HG02798 (cell line): Measurements from ENCODE around the gene CSMD2.
"Not testable (repeated sequence)": the region's sequence is repeated elsewhere in the genome, so short reads cannot be mapped to it uniquely, and the experiment has no call there.

ENCODE experiments used
- ATAC-seq: cut with Tn5 transposase; IDR thresholded peaks from one replicate; pipeline ENCODE4 v1.9.1; 2021; ENCODE audit warnings: mild to moderate bottlenecking; ENCODE audit not compliant: unreplicated experiment, poor library complexity

The CSMD2 gene

DNA sequence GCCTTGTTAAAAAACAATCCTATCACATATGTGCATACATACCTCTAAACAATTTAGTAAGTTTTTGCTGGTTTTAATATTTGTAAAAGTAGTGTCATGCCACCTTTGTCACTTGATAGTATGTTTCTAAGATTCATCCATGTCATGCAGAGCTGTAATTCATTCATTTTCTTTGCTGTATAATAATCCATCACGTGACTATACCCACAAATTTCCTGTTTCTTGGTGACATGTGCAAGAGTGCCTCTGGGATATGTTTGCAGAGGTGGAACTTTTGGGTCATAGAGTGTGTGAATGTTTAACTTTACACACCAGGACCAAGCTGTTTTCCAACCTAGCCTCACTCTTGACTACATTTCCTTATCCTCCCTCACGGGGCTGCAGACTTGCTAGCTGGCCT, 629.7 kb downstream of the CSMD2 start:
- ATAC-seq, result no peak

DNA sequence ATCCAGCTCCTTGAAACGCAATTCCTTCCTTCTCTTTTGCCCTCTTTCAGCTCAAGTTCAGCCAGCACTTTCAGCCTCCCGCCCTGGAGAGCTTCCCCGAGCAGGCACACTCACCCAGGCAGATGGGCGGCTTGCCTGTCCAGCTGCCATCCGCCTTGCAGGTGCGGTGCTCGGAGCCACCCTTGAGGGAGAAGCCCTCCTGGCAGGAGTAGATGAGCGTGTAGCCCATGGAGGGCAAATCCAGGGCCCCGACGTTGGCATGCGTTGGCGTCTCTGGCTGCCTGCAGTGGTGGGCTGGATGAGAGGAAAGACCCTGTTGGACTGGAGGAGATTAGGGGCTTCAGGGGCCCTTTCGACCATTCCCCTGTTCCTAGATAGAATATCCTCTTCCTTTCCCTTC, 632.1 kb downstream of the CSMD2 start:
- no peak for ATAC-seq

DNA sequence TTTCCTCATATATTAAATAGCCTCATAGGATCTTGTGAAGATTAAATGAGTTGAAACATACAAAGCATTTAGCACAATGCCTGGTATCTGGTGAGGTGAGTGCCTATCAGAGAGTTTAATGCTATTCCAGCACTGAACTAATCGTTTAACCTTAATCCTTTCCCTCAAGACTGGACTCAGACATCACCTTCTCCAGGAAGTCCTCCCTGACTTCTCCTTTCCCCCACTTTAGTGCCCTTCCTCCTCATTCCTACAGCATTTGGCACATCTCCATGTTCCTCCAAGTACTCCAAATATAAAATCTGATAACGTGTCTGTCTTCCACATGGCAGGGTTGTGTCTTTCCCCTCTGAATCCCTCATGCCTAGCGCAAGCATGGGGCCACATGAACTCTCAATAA, 632.8 kb downstream of the CSMD2 start:
- no peak for ATAC-seq

DNA sequence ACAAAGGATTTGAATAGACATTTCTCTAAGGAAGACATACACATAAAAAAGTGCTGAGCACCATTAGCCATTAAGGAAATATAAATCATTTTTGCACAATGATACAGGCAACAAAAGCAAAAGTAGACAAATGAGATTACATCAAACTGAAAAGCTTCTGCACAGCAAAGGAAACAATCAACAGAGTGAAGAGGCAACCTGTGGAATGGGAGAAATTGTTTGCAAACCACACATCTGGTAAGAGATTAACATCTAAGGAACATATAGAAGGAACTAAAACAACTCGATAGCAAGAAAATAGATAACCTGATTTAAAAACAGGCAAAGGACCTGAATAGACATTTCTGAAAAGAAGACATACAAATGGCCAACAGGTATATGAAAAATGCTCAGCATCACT, 635.1 kb downstream of the CSMD2 start:
- ATAC-seq, result no peak

DNA sequence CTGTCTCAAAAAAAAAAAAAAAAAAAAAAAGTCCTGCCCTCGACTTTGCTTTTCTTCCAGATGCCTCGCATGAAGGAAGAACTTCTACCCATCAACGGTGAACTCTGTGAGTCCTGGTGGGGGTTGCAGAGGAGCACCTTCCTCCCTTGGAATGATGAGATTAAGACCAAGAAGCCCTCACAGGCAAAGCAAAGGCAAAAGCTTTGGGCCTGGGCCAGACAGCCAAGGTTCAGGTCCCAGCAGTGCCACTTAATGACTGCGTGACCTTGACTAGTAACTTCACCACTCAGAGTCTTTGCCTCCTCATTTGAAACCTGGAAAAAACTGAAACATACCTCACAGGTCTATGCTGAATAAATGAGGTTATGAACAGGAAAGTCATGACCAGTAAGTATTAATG, 637.1 kb downstream of the CSMD2 start:
- ATAC-seq, result no peak

DNA sequence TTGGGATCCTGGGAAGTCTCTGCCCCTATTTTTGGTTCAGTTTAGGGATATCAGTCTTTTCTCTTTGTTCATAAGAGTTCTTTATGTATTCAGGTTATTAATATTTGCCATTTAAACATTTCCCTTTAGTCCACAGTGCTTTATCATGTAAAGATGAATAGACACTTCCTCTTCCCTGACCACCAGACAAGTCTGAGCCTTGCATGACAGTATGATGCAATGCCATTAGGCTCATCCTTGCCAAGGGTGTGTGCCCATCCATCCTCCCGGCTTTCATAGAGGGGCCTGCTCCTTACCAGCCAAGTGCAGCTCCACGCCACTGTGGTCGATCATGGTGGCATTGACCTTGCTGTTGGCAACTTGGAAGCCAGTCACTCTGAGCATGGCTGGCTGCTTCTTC, 640.4 kb downstream of the CSMD2 start:
- ATAC-seq, result no peak

DNA sequence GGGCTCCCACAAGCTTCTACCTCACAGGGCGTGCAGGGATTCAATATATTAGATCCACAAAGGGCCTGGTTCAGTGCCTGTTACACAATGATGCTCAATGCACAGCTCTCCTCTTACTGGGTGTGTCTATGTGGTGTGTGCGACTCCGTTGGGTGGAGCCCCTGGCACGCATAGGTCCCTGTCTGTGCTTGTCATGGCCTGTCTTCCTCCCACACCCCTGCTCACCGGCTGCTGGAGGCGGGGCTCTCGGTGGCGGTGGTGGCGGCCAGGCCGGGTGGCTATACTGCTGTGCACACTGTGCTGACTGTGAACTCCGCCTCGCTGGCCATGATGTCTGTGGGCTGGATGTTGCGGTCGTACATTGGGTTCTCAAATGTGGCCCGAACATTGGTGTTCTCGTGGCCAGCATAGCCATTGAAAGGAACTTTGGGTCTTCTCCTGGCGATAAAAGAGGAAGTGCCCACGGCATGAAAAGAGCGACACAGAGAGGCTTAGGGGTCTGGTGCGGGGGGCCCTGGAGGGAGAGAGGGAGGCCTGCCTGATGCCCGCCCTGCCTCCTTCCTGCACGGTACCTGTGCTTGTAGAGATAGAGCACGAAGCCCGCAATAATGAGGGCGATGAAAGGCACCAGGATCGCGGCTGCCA, 645.7 kb downstream of the CSMD2 start:
- no peak for ATAC-seq

DNA sequence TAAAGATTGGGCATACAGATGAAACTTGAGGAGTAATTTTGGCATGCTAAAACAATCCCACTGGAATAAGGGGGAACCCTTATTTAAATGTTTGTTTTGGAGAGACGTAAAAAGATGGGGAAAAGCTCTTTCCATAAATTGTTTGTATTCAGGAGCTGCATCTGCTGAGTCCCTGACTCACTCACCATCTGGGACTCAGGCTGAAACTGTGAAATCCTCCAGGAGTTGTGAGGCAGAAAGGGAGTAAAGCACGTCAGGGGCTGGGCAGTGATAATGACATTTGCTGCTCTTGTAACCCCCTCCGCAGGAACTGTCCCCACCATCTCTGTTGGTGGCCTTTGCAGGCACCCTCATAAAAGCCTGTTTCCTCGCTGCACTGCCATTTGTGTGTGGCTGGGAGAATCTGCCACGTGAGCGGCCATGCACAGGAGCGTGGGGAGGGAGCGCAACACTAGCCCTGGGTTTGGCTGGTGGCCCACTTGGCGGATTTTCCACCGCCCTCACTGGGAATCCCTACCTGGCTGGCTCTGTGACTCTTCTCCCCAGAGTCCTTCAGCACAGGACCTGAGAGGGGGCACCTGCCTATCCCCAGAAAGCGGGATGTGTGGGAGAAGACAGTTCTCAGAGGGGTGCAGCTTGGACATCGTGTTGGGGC, 647.3 kb downstream of the CSMD2 start:
- no peak for ATAC-seq

DNA sequence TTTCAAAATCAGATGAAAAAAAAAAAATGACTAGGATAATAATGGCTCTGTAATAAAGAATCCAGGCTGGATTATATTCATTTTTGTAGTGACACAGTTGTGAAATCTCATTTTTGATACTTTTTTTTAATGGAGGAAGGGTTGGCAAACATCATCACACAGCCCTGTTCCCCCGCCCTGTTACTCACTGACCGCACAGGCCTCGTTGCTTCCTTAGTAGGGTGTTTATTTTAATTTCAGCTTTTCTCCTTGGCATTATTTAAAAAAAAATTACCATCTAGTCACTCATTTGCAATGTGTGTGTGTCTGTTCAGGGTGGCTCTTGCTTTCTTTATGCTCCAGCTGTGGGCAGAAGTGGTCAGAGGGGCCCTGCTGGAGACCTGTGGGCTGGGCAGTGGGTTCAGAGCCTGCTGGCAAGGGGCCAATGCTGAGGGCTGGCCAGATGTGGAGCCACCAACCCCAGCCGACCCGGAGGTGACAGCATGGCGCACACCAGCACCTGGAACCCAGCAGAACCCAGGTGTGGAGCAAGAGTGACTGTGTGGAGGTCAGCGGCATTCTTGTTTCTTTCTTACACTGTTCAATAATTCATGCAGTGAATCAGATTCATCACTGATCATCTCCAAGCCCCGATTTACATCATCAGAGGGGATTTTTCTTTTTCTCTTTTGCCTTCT, 648.0 kb downstream of the CSMD2 start:
- ATAC-seq, result no peak

DNA sequence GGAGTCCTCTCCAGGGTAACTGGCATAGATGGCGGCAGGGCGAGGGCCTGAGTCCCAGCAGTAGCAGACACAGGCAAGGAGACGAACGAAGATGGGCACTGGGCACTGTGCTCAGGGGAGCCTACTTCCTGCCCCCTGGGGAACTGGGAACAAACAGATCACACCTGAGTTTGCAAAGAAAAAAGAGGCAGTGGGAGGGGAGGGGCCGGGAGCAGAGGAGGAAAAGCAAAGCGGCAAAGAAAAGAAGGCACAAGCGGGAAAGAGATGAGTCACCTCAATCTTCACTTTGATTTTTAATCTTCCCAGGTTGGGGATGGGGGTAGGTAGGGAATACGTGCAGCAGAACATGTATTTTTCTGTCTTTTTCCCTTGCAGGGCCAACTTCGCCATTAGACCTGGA, 648.6 kb downstream of the CSMD2 start:
- no peak for ATAC-seq

DNA sequence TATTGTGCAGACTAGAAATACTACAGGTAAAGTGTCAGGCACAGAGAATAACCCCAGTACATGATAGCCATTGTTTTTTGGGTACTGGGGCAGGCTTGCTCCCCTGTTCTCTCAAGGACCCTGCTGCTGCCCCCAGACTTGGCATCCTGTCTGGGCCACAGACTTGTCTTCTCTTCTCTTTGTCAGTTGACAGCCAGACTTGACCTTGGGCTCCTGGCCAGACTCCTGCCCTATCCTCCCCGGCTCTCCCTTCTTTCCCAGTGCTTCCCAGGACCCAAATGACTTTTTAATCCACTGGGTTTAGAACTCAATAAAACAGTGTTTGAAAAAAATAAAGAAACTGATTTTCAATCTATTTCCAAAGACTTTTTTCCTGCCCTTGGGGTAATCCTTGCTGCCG, 649.4 kb downstream of the CSMD2 start:
- ATAC-seq, result no peak

DNA sequence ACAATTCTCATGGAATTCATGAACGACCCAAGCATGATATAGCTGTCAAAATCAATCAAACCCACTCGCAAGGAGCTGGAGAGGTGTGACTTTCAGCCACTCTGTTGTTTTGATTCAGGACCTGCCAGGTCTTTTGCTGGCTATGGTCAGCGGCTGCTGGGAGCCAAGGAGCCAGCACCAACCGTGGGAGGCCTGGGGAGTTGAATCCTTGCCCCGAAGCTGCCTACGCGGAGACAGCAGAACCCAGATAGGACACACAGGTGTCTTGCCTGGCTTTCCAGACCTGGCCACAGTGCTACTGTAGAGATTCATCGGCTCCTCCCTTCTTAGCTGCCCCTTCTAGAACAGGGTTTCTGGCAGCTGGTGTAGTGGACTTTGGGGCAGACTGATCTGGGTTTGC, 649.9 kb downstream of the CSMD2 start:
- no peak for ATAC-seq

DNA sequence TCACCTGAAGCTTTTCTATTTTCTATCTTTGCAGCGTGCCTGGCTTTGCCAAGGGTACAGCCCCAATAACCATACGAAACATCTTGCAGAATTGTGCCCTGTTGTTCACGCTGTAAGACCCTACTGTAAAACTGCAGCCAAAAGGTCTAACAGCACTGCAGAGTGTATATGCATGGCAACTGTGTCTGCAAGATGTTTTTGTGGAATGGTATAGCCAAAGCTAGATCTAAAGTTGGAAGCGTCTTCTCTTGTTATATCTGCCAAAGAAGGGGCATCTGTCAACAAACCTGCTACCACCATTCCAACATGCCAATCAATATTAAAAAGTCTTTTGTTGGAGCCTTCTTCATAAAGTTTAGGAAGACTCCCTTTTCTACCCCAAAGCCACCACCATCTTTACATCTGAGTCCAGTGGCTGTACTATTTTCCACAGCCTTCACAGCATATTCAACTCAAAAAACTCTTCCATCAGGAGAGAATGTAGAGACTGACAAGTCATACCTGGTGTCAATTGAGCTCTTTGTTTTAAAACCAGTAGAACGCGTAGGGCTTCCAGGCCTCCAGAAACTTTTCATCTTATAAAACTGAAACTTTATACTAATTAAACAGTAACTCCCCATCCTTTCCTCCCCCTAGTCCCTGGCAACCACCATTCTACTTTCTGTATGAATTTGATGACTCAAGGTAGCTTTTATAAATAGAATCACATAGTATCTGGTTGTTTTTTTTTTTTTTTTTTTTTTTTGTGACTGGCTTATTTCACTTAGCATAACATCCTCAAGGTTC, 652.6 kb downstream of the CSMD2 start:
- ATAC-seq, result no peak

DNA sequence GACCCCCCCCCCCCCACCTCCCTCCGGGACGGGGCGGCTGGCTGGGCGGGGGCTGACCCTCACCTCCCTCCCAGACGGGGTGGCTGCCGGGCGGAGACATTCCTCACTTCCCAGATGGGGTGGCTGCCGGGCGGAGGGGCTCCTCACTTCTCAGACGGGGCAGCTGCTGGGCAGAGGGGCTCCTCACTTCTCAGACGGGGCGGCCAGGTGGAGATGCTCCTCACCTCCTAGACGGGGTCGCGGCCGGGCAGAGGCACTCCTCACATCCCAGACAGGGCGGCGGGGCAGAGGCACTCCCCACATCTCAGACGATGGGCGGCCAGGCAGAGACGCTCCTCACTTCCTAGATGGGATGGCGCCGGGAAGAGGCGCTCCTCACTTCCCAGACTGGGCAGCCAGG, 655.8 kb downstream of the CSMD2 start:
- ATAC-seq, result not testable (repeated sequence)

DNA sequence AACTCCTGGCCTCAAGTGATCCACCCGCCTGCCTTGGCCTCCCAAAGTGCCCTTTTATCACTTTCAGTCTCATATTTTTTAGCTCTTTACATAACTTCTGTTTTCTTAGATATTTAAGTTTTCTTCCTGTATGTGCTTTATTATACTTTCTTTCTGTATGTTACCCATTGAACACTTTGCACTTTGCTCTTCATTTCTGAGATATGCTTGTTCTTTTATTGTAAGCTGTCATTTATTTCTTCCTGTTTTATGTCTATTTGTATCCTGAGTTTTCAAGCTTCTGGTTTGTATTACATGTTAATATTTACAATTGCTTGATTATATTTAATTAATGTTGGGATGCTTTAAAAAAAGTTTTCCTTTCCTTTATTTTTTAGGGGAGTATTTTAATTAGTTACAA, 656.9 kb downstream of the CSMD2 start:
- ATAC-seq, result no peak

DNA sequence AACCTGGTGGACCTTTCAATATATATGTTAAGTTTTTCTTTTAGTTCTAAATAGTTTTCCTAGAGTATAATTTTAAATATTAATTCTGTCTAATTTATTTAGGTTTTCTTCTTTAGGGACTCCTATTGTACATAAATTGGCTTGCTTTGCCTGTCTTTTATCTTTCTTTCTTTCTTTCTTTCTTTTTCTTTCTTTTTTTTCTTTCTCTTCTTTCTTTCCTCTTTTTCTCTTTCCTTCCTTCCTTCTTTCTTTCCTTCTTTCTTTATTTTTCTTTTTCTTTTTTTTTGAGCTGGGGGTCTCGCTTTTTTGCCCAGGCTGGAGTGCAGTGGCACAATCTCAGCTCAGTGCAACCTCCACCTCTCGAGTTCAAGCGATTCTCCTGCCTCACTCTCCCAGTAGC, 657.4 kb downstream of the CSMD2 start:
- ATAC-seq, result no peak

DNA sequence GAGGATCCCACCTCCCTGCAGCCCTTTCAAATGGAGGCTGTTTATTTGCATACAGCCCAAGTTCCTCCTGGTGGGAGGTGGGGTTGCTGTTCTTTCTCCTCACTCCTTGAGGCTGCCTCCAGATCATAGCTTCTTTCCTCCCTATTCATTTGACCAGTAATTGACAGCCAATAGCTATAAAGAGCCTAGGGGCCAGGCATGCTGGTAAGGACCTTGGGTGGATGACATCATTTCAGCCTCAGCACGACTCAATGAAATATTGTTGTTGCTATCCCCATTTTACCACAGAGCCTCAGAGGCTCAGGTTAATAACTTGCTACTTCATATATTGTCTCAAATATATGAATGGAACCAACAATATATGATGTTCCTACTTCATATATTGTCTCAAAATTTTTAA, 661.5 kb downstream of the CSMD2 start:
- no peak for ATAC-seq

DNA sequence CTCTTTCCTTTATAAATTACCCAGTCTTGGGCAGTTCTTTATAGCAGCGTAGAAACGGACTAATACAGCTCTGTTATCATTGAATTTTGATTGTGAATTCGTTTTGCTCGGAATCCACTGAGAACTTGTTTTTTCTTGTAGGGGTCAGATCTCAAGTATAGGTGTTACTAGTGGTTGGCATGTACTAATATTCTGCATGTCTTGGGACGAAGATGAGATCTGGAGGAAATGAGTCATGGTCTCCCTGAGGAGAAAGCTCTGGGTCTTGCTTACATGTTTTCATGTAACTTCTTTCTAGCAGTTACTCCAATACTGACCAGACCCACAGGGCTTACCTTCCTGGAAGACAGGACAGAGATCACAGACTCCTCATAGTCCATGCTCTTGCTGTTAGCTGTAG, 662.3 kb downstream of the CSMD2 start:
- ATAC-seq, result no peak

DNA sequence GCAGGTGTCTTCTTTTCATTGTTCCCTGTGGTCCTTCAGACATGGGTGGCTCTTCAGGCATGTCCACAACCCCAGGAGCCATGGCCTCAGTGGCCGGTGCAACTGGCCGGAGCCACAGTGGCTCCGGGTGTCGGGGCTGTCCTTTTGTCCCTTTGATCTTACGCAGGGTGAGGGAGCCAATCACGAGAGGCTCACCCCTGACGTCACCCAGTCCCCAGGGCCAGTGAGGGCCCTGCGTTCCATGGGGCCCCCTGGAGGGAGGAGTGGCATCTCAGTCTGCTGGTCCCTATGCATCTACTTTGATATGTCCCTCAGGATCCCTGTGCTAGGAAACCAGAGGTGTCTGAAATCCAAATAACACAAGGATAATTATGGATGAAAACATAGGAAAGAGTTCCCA, 663.3 kb downstream of the CSMD2 start:
- no peak for ATAC-seq

DNA sequence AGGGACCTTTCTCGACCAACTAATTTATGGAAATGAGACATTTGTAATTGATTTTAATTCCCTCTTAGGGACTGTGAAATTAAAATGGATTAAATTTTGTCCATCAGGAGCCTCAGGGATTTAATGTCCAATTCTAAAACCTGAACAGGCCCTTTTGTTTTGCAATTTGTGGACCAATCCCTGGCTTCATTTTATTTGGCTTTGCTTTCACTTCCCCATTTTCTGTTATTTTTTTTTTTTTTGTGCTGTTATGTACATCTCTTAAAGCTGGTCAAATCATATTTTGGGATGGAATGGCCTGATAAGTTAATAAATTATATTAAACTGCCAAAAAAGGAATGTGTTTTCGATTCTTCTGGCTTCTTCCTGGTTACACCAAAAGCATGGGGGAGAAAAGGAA, 663.7 kb downstream of the CSMD2 start:
- ATAC-seq, result no peak

DNA sequence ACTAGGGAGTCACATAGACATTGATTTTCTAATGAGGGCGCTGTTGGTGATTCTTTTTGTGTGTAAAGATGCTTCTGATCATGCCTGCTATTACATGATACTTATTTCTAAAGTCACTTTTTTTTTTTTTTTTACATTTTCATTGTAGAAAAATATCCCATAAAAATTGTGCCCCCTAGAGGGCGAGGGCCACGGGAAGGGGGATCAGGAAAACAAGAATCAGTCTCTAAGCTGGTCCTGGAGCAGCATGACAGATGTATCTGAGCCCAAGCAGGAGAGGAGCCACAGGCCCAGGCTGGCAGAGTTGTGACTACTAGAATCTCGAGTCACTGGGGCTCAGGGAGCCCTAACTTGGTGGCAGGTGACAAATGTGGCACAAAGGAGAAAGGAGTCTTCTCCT, 664.5 kb downstream of the CSMD2 start:
- no peak for ATAC-seq
